Activated naive CD8-positive, alpha-beta T cell (primary cell): Measurements from ENCODE around the gene RASSF7.

Source experiments
- H3K27ac Mint-ChIP-seq: one replicate; pipeline ENCODE4 v1.8.0; 2021; ENCODE audit warnings: mixed read lengths
- H3K27me3 Mint-ChIP-seq: one replicate; pipeline ENCODE4 v1.8.0; 2021; ENCODE audit warnings: mixed read lengths
- H3K36me3 Mint-ChIP-seq: one replicate; pipeline ENCODE4 v1.8.0; 2021; ENCODE audit warnings: mixed read lengths
- H3K4me1 Mint-ChIP-seq: one replicate; pipeline ENCODE4 v1.8.0; 2021; ENCODE audit warnings: low read depth, mixed read lengths
- H3K4me3 Mint-ChIP-seq: one replicate; pipeline ENCODE4 v1.8.0; 2021; ENCODE audit warnings: mild to moderate bottlenecking, mixed read lengths
- H3K9me3 Mint-ChIP-seq: one replicate; pipeline ENCODE4 v1.8.0; 2021; ENCODE audit warnings: low read depth, mixed read lengths

Gene RASSF7

GRCh38 chr11:538431-539051 lies 22.2 kb upstream of the RASSF7 start:
- no peaks in the 10 kb centered on the region for H3K9me3 Mint-ChIP-seq
- peaks cover 12% of the 10 kb centered on the region for H3K4me1 Mint-ChIP-seq
- H3K36me3 Mint-ChIP-seq, result no peaks in the 10 kb centered on the region
- no peaks in the 10 kb centered on the region for H3K27me3 Mint-ChIP-seq
- no peak overlapping the region for H3K27ac Mint-ChIP-seq
- no peak overlapping the region for H3K4me3 Mint-ChIP-seq

GRCh38 chr11:539971-540481 lies 20.7 kb upstream of the RASSF7 start:
- H3K27ac Mint-ChIP-seq, result no peak overlapping the region
- no peak overlapping the region for H3K4me3 Mint-ChIP-seq
- H3K4me1 Mint-ChIP-seq, result peaks cover 9% of the 10 kb centered on the region
- no peaks in the 10 kb centered on the region for H3K9me3 Mint-ChIP-seq
- H3K27me3 Mint-ChIP-seq, result no peaks in the 10 kb centered on the region
- no peaks in the 10 kb centered on the region for H3K36me3 Mint-ChIP-seq

GRCh38 chr11:540583-541432 lies 20.0 kb upstream of the RASSF7 start:
- no peaks in the 10 kb centered on the region for H3K9me3 Mint-ChIP-seq
- no peaks in the 10 kb centered on the region for H3K36me3 Mint-ChIP-seq
- no peak overlapping the region for H3K27ac Mint-ChIP-seq
- peaks cover 9% of the 10 kb centered on the region for H3K4me1 Mint-ChIP-seq
- no peak overlapping the region for H3K4me3 Mint-ChIP-seq
- H3K27me3 Mint-ChIP-seq, result no peaks in the 10 kb centered on the region

GRCh38 chr11:541433-541885 lies 19.3 kb upstream of the RASSF7 start:
- Mint-ChIP-seq H3K36me3 (no peaks in the 10 kb centered on the region), H3K9me3 (no peaks in the 10 kb centered on the region), H3K4me3 (no peak overlapping the region), H3K27ac (no peak overlapping the region), H3K4me1 (peaks cover 6% of the 10 kb centered on the region), H3K27me3 (no peaks in the 10 kb centered on the region)

GRCh38 chr11:544817-545166 lies 16.0 kb upstream of the RASSF7 start:
- no peaks in the 10 kb centered on the region for H3K9me3 Mint-ChIP-seq

GRCh38 chr11:545171-545570 lies 15.6 kb upstream of the RASSF7 start:
- no peak overlapping the region for H3K27ac Mint-ChIP-seq
- no peaks in the 10 kb centered on the region for H3K27me3 Mint-ChIP-seq
- no peak overlapping the region for H3K4me3 Mint-ChIP-seq
- H3K4me1 Mint-ChIP-seq, result no peaks in the 10 kb centered on the region
- no peaks in the 10 kb centered on the region for H3K9me3 Mint-ChIP-seq
- no peaks in the 10 kb centered on the region for H3K36me3 Mint-ChIP-seq

More at GRCh38 chr11:544817-545166, 16.0 kb upstream of the RASSF7 start:
- no peak overlapping the region for H3K27ac Mint-ChIP-seq
- H3K36me3 Mint-ChIP-seq, result no peaks in the 10 kb centered on the region
- no peak overlapping the region for H3K4me3 Mint-ChIP-seq
- no peaks in the 10 kb centered on the region for H3K4me1 Mint-ChIP-seq
- no peaks in the 10 kb centered on the region for H3K27me3 Mint-ChIP-seq

GRCh38 chr11:548700-549603 lies 11.8 kb upstream of the RASSF7 start:
- Mint-ChIP-seq H3K9me3 (no peaks in the 10 kb centered on the region), H3K27ac (no peak overlapping the region), H3K27me3 (no peaks in the 10 kb centered on the region), H3K4me1 (no peaks in the 10 kb centered on the region), H3K36me3 (no peaks in the 10 kb centered on the region), H3K4me3 (no peak overlapping the region)

- no peaks in the 10 kb centered on the region for H3K9me3 Mint-ChIP-seq
- H3K4me1 Mint-ChIP-seq, result no peaks in the 10 kb centered on the region
- H3K36me3 Mint-ChIP-seq, result no peaks in the 10 kb centered on the region
- H3K27me3 Mint-ChIP-seq, result no peaks in the 10 kb centered on the region
- H3K4me3 Mint-ChIP-seq, result no peak overlapping the region
- H3K27ac Mint-ChIP-seq, result no peak overlapping the region
Observed at GRCh38 chr11:550021-550745, 10.6 kb upstream of the RASSF7 start.

GRCh38 chr11:550746-551085 lies 10.1 kb upstream of the RASSF7 start:
- Mint-ChIP-seq H3K4me1 (no peaks in the 10 kb centered on the region), H3K27ac (no peak overlapping the region), H3K27me3 (no peaks in the 10 kb centered on the region), H3K36me3 (no peaks in the 10 kb centered on the region), H3K9me3 (no peaks in the 10 kb centered on the region), H3K4me3 (no peak overlapping the region)

GRCh38 chr11:551131-551530 lies 9.6 kb upstream of the RASSF7 start:
- H3K27ac Mint-ChIP-seq, result no peak overlapping the region
- H3K4me3 Mint-ChIP-seq, result no peak overlapping the region
- H3K27me3 Mint-ChIP-seq, result no peaks in the 10 kb centered on the region
- H3K36me3 Mint-ChIP-seq, result no peaks in the 10 kb centered on the region
- H3K9me3 Mint-ChIP-seq, result no peaks in the 10 kb centered on the region
- H3K4me1 Mint-ChIP-seq, result no peaks in the 10 kb centered on the region

- Mint-ChIP-seq H3K4me1 (no peaks in the 10 kb centered on the region), H3K9me3 (no peaks in the 10 kb centered on the region), H3K27me3 (no peaks in the 10 kb centered on the region), H3K36me3 (no peaks in the 10 kb centered on the region), H3K4me3 (no peak overlapping the region), H3K27ac (no peak overlapping the region)
Observed at GRCh38 chr11:551596-551995, 9.2 kb upstream of the RASSF7 start.

- no peak overlapping the region for H3K4me3 Mint-ChIP-seq
- no peaks in the 10 kb centered on the region for H3K4me1 Mint-ChIP-seq
- no peaks in the 10 kb centered on the region for H3K27me3 Mint-ChIP-seq
- no peaks in the 10 kb centered on the region for H3K9me3 Mint-ChIP-seq
- no peaks in the 10 kb centered on the region for H3K36me3 Mint-ChIP-seq
- H3K27ac Mint-ChIP-seq, result no peak overlapping the region
Observed at GRCh38 chr11:553083-553987, 7.4 kb upstream of the RASSF7 start.

- Mint-ChIP-seq H3K27me3 (no peaks in the 10 kb centered on the region), H3K4me3 (no peak overlapping the region), H3K9me3 (no peaks in the 10 kb centered on the region), H3K36me3 (no peaks in the 10 kb centered on the region), H3K27ac (no peak overlapping the region), H3K4me1 (no peaks in the 10 kb centered on the region)
Observed at GRCh38 chr11:553988-554340, 6.8 kb upstream of the RASSF7 start.
